H1 (cell line): Measurements from ENCODE around the gene ANO6. TPM values are rescaled to one million over a fixed set of nuclear protein-coding genes. Genes with fewer than 3 reads are reported as not detected.

Source experiments
- CTCF ChIA-PET: fragments of 300-600 bp; sonication (Branson Sonifier 250); formaldehyde crosslinking; loops from one replicate; lab custom pipeline; 2021; ENCODE audit not compliant: partially characterized antibody; lab: Charles Lee
- POLR2A ChIA-PET: fragments of 300-600 bp; sonication (Branson Sonifier 250); formaldehyde crosslinking; loops from one replicate; lab custom pipeline; 2021; ENCODE audit warnings: inconsistent platforms; ENCODE audit not compliant: partially characterized antibody; lab: Charles Lee
- DNase-seq, 2 experiments: peaks; one replicate each; pipeline versions ENCODE4 v3.0.0 to v3.0.0-alpha.2; 2010 to 2022; ENCODE audit warnings: low spot score in 2 of 2, low read depth in 1 of 2, mixed read lengths in 1 of 2
- FAIRE-seq: peaks from 2 replicates; lab custom pipeline; 2011; peaks lifted over from hg19 to GRCh38; lab: Jason Lieb, UNC
- H2AFZ ChIP-seq: 2 replicates; pipeline ENCODE4 v1.8.1; 2012; ENCODE audit warnings: low read length, inconsistent platforms
- H2AK5ac ChIP-seq: 2 replicates; pipeline ENCODE4 v1.6.1; 2013; ENCODE audit warnings: low read depth, low read length
- H2BK120ac ChIP-seq: replicated peaks from 2 replicates; pipeline ENCODE3; 2013; ENCODE audit warnings: low read depth, low read length, inconsistent platforms
- H2BK12ac ChIP-seq: 2 replicates; pipeline ENCODE4 v1.6.1; 2013; ENCODE audit warnings: low read depth, low read length
- H2BK15ac ChIP-seq: 2 replicates; pipeline ENCODE4 v1.6.1; 2013; ENCODE audit warnings: low read length
- H2BK20ac ChIP-seq: 2 replicates; pipeline ENCODE4 v1.6.1; 2013; ENCODE audit warnings: low read length
- H2BK5ac ChIP-seq: 2 replicates; pipeline ENCODE4 v1.6.1; 2013; ENCODE audit warnings: low read depth, low read length
- H3K14ac ChIP-seq: 2 replicates; pipeline ENCODE4 v1.6.1; 2013; ENCODE audit warnings: inconsistent platforms; ENCODE audit not compliant: insufficient read length
- H3K18ac ChIP-seq: 2 replicates; pipeline ENCODE4 v1.6.1; 2013; ENCODE audit warnings: low read length; ENCODE audit errors: extremely low read depth
- H3K23ac ChIP-seq: 2 replicates; pipeline ENCODE4 v1.6.1; 2013; ENCODE audit warnings: inconsistent platforms; ENCODE audit not compliant: insufficient read length
- H3K23me2 ChIP-seq: 2 replicates; pipeline ENCODE4 v1.6.1; 2013; ENCODE audit warnings: low read depth, low read length
- H3K27ac ChIP-seq: 2 replicates; pipeline ENCODE4 v1.6.1; 2011; ENCODE audit warnings: low read depth, low read length, inconsistent platforms
- H3K27me3 ChIP-seq, 4 experiments: replicated peaks in 1 of 4; 1 replicate in 1 of 4; 2 replicates in 3 of 4; pipeline versions ENCODE4 v1.6.1 to v1.8.1; 2011 to 2013; ENCODE audit warnings: low read length in 3 of 4, mild to moderate bottlenecking in 3 of 4, inconsistent platforms in 2 of 4, mixed read lengths in 2 of 4, moderate library complexity in 1 of 4; ENCODE audit not compliant: control insufficient read depth in 3 of 4, insufficient read depth in 3 of 4; ENCODE audit errors: extremely low read depth in 1 of 4
- H3K36me3 ChIP-seq, 4 experiments: 2 replicates each; pipeline versions ENCODE4 v1.6.1 to v1.8.1; 2011 to 2013; ENCODE audit warnings: mild to moderate bottlenecking in 4 of 4, low read length in 3 of 4, moderate library complexity in 2 of 4, control low read depth in 1 of 4, inconsistent platforms in 1 of 4; ENCODE audit not compliant: insufficient read depth in 4 of 4, control insufficient read depth in 2 of 4
- H3K4ac ChIP-seq: replicated peaks from 2 replicates; pipeline ENCODE3; 2013; ENCODE audit warnings: low read length, low read depth, mixed read lengths, inconsistent platforms; ENCODE audit not compliant: insufficient read length
- H3K4me1 ChIP-seq, 4 experiments: replicated peaks in 1 of 4; 1 replicate in 1 of 4; 2 replicates in 3 of 4; pipeline versions ENCODE4 v1.6.1 to v1.8.1; 2011 to 2013; ENCODE audit warnings: low read length in 3 of 4, inconsistent platforms in 2 of 4, mixed read lengths in 1 of 4; ENCODE audit not compliant: insufficient read depth in 4 of 4, control insufficient read depth in 3 of 4
- H3K4me2 ChIP-seq, 2 experiments: 2 replicates each; pipeline versions ENCODE4 v1.6.1 to v1.8.1; 2011 to 2013; ENCODE audit warnings: low read depth in 2 of 2, low read length in 2 of 2, control low read depth in 1 of 2, inconsistent platforms in 1 of 2, mild to moderate bottlenecking in 1 of 2; ENCODE audit not compliant: insufficient read depth in 1 of 2
- H3K4me3 ChIP-seq, 4 experiments: fragments of 200-600, 300-600 bp in 1 of 4; sonication (generic), shearing (Covaris generic), sonication (Bioruptor Twin) in 1 of 4; 2 replicates each; pipeline versions ENCODE4 v1.5.1 to v1.8.1; 2011 to 2016; ENCODE audit warnings: low read length in 4 of 4, low read depth in 3 of 4, control low read depth in 2 of 4, inconsistent platforms in 2 of 4, mild to moderate bottlenecking in 2 of 4, mixed read lengths in 1 of 4, moderate library complexity in 1 of 4; ENCODE audit not compliant: insufficient read depth in 2 of 4; ENCODE audit errors: extremely low read depth in 1 of 4
- H3K56ac ChIP-seq: replicated peaks from 2 replicates; pipeline ENCODE3; 2013; ENCODE audit warnings: low read depth, mild to moderate bottlenecking, mixed read lengths, low read length, inconsistent platforms; ENCODE audit not compliant: insufficient read length
- H3K79me1 ChIP-seq: 2 replicates; pipeline ENCODE4 v1.6.1; 2013; ENCODE audit warnings: low read depth, low read length, control low read depth
- H3K79me2 ChIP-seq, 2 experiments: 2 replicates each; pipeline versions ENCODE4 v1.6.1 to v1.8.1; 2012 to 2013; ENCODE audit warnings: low read length in 2 of 2, mild to moderate bottlenecking in 2 of 2, inconsistent platforms in 1 of 2; ENCODE audit not compliant: insufficient read depth in 2 of 2, control insufficient read depth in 1 of 2
- H3K9ac ChIP-seq, 4 experiments: replicated peaks in 1 of 4; 1 replicate in 1 of 4; 2 replicates in 3 of 4; pipeline versions ENCODE4 v1.6.1 to v1.8.1; 2011 to 2013; ENCODE audit warnings: low read depth in 3 of 4, low read length in 3 of 4, control low read depth in 2 of 4, mild to moderate bottlenecking in 2 of 4, moderate library complexity in 2 of 4, inconsistent platforms in 1 of 4; ENCODE audit errors: extremely low read depth in 1 of 4
- H3K9me3 ChIP-seq, 2 experiments: 2 replicates each; pipeline versions ENCODE4 v1.6.1 to v1.8.1; 2012 to 2013; ENCODE audit warnings: mild to moderate bottlenecking in 2 of 2, moderate library complexity in 2 of 2, control low read depth in 1 of 2, inconsistent platforms in 1 of 2, low read depth in 1 of 2, low read length in 1 of 2, mixed read lengths in 1 of 2; ENCODE audit not compliant: insufficient read depth in 2 of 2
- H4K20me1 ChIP-seq, 2 experiments: replicated peaks in 1 of 2; 2 replicates each; pipeline versions ENCODE3 to v1.8.1; 2011 to 2013; ENCODE audit warnings: inconsistent platforms in 2 of 2, low read length in 2 of 2, mild to moderate bottlenecking in 1 of 2; ENCODE audit not compliant: insufficient read depth in 2 of 2, control insufficient read depth in 1 of 2
- H4K5ac ChIP-seq: 2 replicates; pipeline ENCODE4 v1.6.1; 2013; ENCODE audit warnings: low read length, low read depth, mixed read lengths, inconsistent platforms; ENCODE audit not compliant: insufficient read length
- H4K8ac ChIP-seq: 2 replicates; pipeline ENCODE4 v1.8.0; 2013; ENCODE audit warnings: mild to moderate bottlenecking, moderate library complexity, low read length, inconsistent platforms; ENCODE audit not compliant: insufficient read depth; ENCODE audit errors: extremely low read depth
- H4K91ac ChIP-seq: replicated peaks from 2 replicates; pipeline ENCODE3; 2013; ENCODE audit warnings: low read length, mixed read lengths, inconsistent platforms; ENCODE audit not compliant: insufficient read length
- CBX5 ChIP-seq: fragments of 300-800, 300-1000 bp; sonication (generic); IDR thresholded peaks from 2 replicates; pipeline ENCODE4 v1.7.1; 2016; ENCODE audit warnings: antibody characterized with exemption, low read length, low read depth
- CBX8 ChIP-seq: fragments of 300-800, 300-1000 bp; sonication (generic); IDR thresholded peaks from 2 replicates; pipeline ENCODE4 v1.7.1; 2016; ENCODE audit warnings: low read depth, low read length, borderline replicate concordance
- CEBPB ChIP-seq: IDR thresholded peaks from 2 replicates; pipeline ENCODE4 v1.6.1; 2012; ENCODE audit warnings: low read depth, low read length
- FOSL1 ChIP-seq: IDR thresholded peaks from 2 replicates; pipeline ENCODE4 v1.6.1; 2011; ENCODE audit warnings: mild to moderate bottlenecking, low read depth, low read length, moderate library complexity; ENCODE audit not compliant: insufficient read depth
- GABPA ChIP-seq: IDR thresholded peaks from 2 replicates; pipeline ENCODE4 v1.6.1; 2011; ENCODE audit warnings: mild to moderate bottlenecking, low read length, moderate library complexity, borderline replicate concordance; ENCODE audit not compliant: insufficient read depth
- MAFK ChIP-seq: IDR thresholded peaks from 2 replicates; pipeline ENCODE4 v1.6.1; 2012; ENCODE audit warnings: low read depth, mild to moderate bottlenecking, improper control_type of control experiment, low read length
- NANOG ChIP-seq: IDR thresholded peaks from 2 replicates; pipeline ENCODE4 v1.6.1; 2011; ENCODE audit warnings: low read length, low read depth, mild to moderate bottlenecking, inconsistent platforms; ENCODE audit not compliant: insufficient read depth, poor library complexity, severe bottlenecking
- RBBP5 ChIP-seq: IDR thresholded peaks from 2 replicates; pipeline ENCODE4 v1.7.1; 2012; ENCODE audit warnings: low read depth, mild to moderate bottlenecking, inconsistent platforms, low read length, moderate library complexity, borderline replicate concordance
- RFX5 ChIP-seq: IDR thresholded peaks from 2 replicates; pipeline ENCODE4 v1.6.1; 2011; ENCODE audit warnings: low read depth, low read length, improper control_type of control experiment, borderline replicate concordance
- RNF2 ChIP-seq: fragments of 200-900, 300-1000 bp; sonication (generic); IDR thresholded peaks from 2 replicates; pipeline ENCODE4 v1.7.1; 2016; ENCODE audit warnings: borderline replicate concordance, low read depth, mild to moderate bottlenecking, antibody characterized with exemption, low read length; ENCODE audit not compliant: poor library complexity, severe bottlenecking; ENCODE audit errors: missing control alignments
- RXRA ChIP-seq: IDR thresholded peaks from 2 replicates; pipeline ENCODE4 v1.6.1; 2011; ENCODE audit warnings: low read depth, mild to moderate bottlenecking, low read length, moderate library complexity; ENCODE audit not compliant: insufficient read depth
- SIRT6 ChIP-seq: IDR thresholded peaks from one replicate; pipeline ENCODE4 v1.7.1; 2012; ENCODE audit warnings: low read length, inconsistent platforms
- TEAD4 ChIP-seq: IDR thresholded peaks from 2 replicates; pipeline ENCODE4 v1.6.1; 2012; ENCODE audit warnings: low read depth, low read length, inconsistent platforms, mixed read lengths
- WGBS, 2 experiments: shearing (Covaris generic) in 1 of 2; methylation state at CpG; one replicate each; pipeline versions ENCODE4 v1.1.6 to v1.1.7; 2013 to 2015; ENCODE audit warnings: low lambda C conversion rate in 2 of 2, mixed read lengths in 2 of 2, inconsistent platforms in 1 of 2, low coverage in 1 of 2, missing lambda C conversion rate in 1 of 2; ENCODE audit not compliant: insufficient replicate concordance in 2 of 2, insufficient coverage in 1 of 2, insufficient read length in 1 of 2; ENCODE audit errors: extremely low coverage in 1 of 2, missing lambda C conversion rate in 1 of 2; 5-methylcytosine and 5-hydroxymethylcytosine counted together
- polyA plus RNA-seq, 7 experiments: library from polyadenylated mRNA; depleted of rRNA in 3 of 7; stranded (reverse) in 5 of 7; unstranded in 2 of 7; fragments of >200 nt in 5 of 7; fragments of 200-250 nt in 2 of 7; gene quantifications; 1 replicate in 5 of 7; 2 replicates in 1 of 7; 4 replicates in 1 of 7; pipeline versions ENCODE4 v1.2.1 to v1.2.3, GENCODE V29; 2011 to 2013; ENCODE audit warnings: missing spikeins in 2 of 7, mixed read lengths in 2 of 7
- total RNA-seq: library from RNA; stranded (reverse); fragmentation: NEBNext Ultra II Directional; extraction: Animal tissue kit (Norgen Biotek cat#: 25700); gene quantifications from 2 replicates; pipeline ENCODE4 v1.2.1, GENCODE V29; 2021

Gene ANO6
- total and polyA plus RNA-seq, 2 of the 8 experiments (the other 6 are each of a cell fraction or from before 2014, with no cell fraction given): 15.1 to 39.7 TPM

DNA sequence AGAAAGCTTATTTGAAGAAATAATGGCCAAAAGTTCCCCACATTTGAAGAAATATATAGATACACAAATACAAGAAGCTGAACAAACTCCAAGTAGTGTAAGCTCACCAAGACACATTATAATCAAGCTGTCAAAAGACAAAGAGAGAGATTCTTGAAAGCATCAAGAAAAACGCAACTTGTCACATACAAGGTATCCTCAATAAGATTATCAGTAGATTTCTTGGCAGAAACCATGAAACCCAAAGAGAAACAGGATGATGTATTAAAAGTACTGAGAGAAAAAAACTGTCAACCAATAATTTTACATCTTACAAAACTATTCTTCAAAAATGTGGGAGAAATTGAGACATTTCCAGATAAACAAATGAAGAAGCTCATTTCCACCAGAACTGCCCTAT lies 263.0 kb downstream of the ANO6 start:
- Histone ChIP-seq H3K14ac (no peak overlapping the region), H4K8ac (no peak overlapping the region), H3K9me3 (no peaks in the 10 kb centered on the region; a peak in 1 of 4 replicates), H3K79me1 (no peaks in the 10 kb centered on the region), H3K4me2 (no peak overlapping the region), H2BK120ac (no peak overlapping the region), H2BK20ac (no peak overlapping the region), H4K5ac (no peak overlapping the region), H2AK5ac (no peak overlapping the region), H3K23ac (no peak overlapping the region), H3K27ac (no peak overlapping the region), H3K79me2 (no peaks in the 10 kb centered on the region; a peak in 1 of 4 replicates), H3K18ac (no peak overlapping the region), H4K91ac (no peak overlapping the region), H4K20me1 (no peaks in the 10 kb centered on the region), H3K9ac (no peak overlapping the region), H3K4me3 (no peak overlapping the region), H2BK5ac (no peak overlapping the region), H3K4ac (no peak overlapping the region), H3K4me1 (no peaks in the 10 kb centered on the region), H3K56ac (no peak overlapping the region), H3K27me3 (no peaks in the 10 kb centered on the region), H2AFZ (no peak overlapping the region), H3K36me3 (no peaks in the 10 kb centered on the region), H2BK12ac (no peak overlapping the region), H3K23me2 (no peaks in the 10 kb centered on the region), H2BK15ac (no peak overlapping the region)
- TF ChIP-seq RNF2: no peak
- no peak for TF ChIP-seq RFX5
- no peak for TF ChIP-seq SIRT6
- no peak for TF ChIP-seq RBBP5
- no peak for TF ChIP-seq CBX5
- TF ChIP-seq GABPA: no peak
- no peak for TF ChIP-seq MAFK
- TF ChIP-seq CBX8: no peak
- TF ChIP-seq FOSL1: no peak
- TF ChIP-seq TEAD4: no peak
- TF ChIP-seq CEBPB: no peak
- TF ChIP-seq RXRA: no peak
- TF ChIP-seq NANOG: no peak
- FAIRE-seq (no peak), DNase-seq (no peak)
- ChIA-PET CTCF (no interaction called here), POLR2A (interaction anchor here (0.7 kb wide), 1 partner anchor 249 kb away, joined by 3 read pairs; no protein-coding TSS in a partner anchor)
- WGBS, 2 experiments: 89% methylated on average over 1 of the region's 1 CpG; no CpG with 5 or more reads in 1 of the 2 experiments
